ENCODE data around the gene PHLDA2.
"Not testable (repeated sequence)": the region's sequence is repeated elsewhere in the genome, so short reads cannot be mapped to it uniquely, and the experiment has no call there.

PHLDA2 gene

DNA sequence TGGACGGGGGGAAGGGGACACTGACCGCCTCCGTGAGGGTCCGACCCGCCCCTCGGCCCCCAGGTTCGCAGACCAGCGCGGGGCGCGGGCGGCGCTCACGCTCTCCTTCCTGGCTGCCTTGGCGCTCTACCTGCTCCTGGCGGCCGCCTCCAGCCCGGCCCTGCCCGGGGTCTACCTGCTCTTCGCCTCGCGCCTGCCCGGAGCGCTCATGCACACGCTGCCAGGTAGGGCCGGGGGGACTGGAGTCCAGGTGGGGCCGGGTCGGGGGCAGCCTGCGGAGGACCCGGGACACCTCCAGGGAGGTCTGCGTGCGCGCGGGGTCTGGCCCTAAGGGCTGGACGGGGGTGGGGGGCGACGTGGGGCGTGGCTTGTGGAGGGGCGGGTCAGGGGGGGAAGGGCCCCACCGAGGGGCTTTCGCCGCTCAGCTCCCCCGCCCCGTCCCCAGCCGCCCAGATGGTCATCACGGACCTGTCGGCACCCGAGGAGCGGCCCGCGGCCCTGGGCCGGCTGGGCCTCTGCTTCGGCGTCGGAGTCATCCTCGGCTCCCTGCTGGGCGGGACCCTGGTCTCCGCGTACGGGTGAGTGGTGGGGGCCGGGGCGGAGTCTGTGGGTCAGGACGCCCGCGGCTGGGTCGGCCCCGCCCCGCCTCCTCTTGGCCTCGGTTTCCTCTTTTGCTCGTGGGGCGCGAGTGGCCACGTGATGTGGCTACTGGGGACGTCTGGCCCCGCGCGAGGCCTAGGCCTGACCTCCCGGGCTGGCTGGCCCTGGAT is 19.9 kb downstream of the PHLDA2 start:
- no peak overlapping the region for H2BK120ac ChIP-seq (ENCODE audit: low read depth, low read length)
- H2AFZ ChIP-seq (ENCODE audit: low read length), result no peak overlapping the region
- WGBS, 2 donors (ENCODE audit: extremely low coverage in 2 of 2, insufficient read length in 2 of 2, insufficient replicate concordance in 1 of 2), result no CpG with 5 or more reads among the region's 78 CpGs

DNA sequence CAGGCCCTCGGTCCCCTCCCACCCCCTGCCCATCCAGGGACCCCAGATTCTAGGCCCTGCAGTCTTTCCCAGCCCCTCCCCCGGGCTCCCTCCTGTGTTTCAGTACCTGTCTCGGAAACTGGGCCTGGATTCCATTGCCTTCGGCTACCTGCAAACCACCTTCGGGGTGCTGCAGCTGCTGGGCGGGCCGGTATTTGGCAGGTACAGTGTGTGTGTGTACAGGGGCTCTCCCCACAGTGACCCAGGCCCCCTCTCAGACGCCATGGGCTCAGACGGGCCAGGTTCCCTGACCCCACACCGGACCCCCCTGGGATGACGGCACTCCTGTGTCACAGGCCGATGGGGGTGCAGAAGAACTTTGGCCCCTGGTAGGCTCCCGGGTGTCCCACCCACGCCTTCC is 21.1 kb downstream of the PHLDA2 start:
- Histone ChIP-seq H2BK15ac (ENCODE audit: low read length) (no peak overlapping the region), H3K36me3 (replicated peaks in 1 of 2; ENCODE audit: control insufficient read depth in 2 of 2, insufficient read depth in 2 of 2, low read length in 2 of 2) (no peaks in the 10 kb centered on the region), H3K4ac (ENCODE audit: low read length) (peak overlapping the region; percentile 66), H3K14ac (ENCODE audit: low read length) (no peak overlapping the region), H2BK5ac (ENCODE audit: low read length) (no peak overlapping the region), H2BK120ac (ENCODE audit: low read depth, low read length) (no peak overlapping the region), H3K23ac (ENCODE audit: low read depth, low read length, poor library complexity) (no peak overlapping the region), H2AK5ac (ENCODE audit: low read depth, low read length) (no peak overlapping the region), H3K79me1 (ENCODE audit: low read depth, low read length) (no peaks in the 10 kb centered on the region), H4K91ac (ENCODE audit: low read depth, low read length, poor library complexity) (peak overlapping the region; percentile 43), H2AFZ (ENCODE audit: low read length) (no peak overlapping the region), H3K4me2 (ENCODE audit: insufficient read depth, low read length, poor library complexity, severe bottlenecking) (no peak overlapping the region), H3K27ac (replicated peaks; ENCODE audit: low read length) (no peak overlapping the region), H2BK12ac (ENCODE audit: low read length) (peak overlapping the region; percentile 73), H3K9ac (ENCODE audit: low read depth, low read length, poor library complexity) (peak overlapping the region; percentile 12), H4K8ac (ENCODE audit: low read depth, low read length) (no peak overlapping the region), H3K18ac (ENCODE audit: low read length) (peak overlapping the region; percentile 17), H3K4me1 (ENCODE audit: control insufficient read depth in 2 of 2, insufficient read depth in 1 of 2, low read depth in 1 of 2, low read length in 2 of 2) (peaks cover 5 to 15% of the 10 kb centered on the region in 2 donors), H3K4me3 (ENCODE audit: low read length in 2 of 2) (no peak overlapping the region), H3K27me3 (ENCODE audit: control insufficient read depth in 3 of 3, insufficient read depth in 3 of 3, low read depth in 1 of 3, low read length in 3 of 3) (no peaks in the 10 kb centered on the region), H3K9me3 (replicated peaks in 1 of 2; ENCODE audit: control insufficient read depth in 2 of 2, insufficient read depth in 1 of 2, low read depth in 1 of 2, low read length in 2 of 2) (peaks cover 0 to 2% of the 10 kb centered on the region in 2 donors)
- no peak for DNase-seq (ENCODE audit: low spot score)
- WGBS, 2 donors (ENCODE audit: extremely low coverage in 2 of 2, insufficient read length in 2 of 2, insufficient replicate concordance in 1 of 2), result no CpG with 5 or more reads among the region's 14 CpGs

More for the DNA sequence above, 19.9 kb downstream of the PHLDA2 start:
- no peak for DNase-seq (ENCODE audit: low spot score)
- no peak overlapping the region for H3K4me3 ChIP-seq (ENCODE audit: low read length in 2 of 2)
- peak overlapping the region; percentile 3 for H3K14ac ChIP-seq (ENCODE audit: low read length)
- peak overlapping the region; percentile 28 for H3K18ac ChIP-seq (ENCODE audit: low read length)
- no peak overlapping the region for H3K23ac ChIP-seq (ENCODE audit: low read depth, low read length, poor library complexity)
- H3K9ac ChIP-seq (ENCODE audit: low read depth, low read length, poor library complexity), result no peak overlapping the region
- no peak overlapping the region for H2BK15ac ChIP-seq (ENCODE audit: low read length)
- no peaks in the 10 kb centered on the region for H3K36me3 ChIP-seq (replicated peaks in 1 of 2; ENCODE audit: control insufficient read depth in 2 of 2, insufficient read depth in 2 of 2, low read length in 2 of 2)
- no peak overlapping the region for H3K27ac ChIP-seq (replicated peaks; ENCODE audit: low read length)
- peaks cover 5 to 18% of the 10 kb centered on the region in 2 donors for H3K4me1 ChIP-seq (ENCODE audit: control insufficient read depth in 2 of 2, insufficient read depth in 1 of 2, low read depth in 1 of 2, low read length in 2 of 2)
- no peak overlapping the region for H2BK5ac ChIP-seq (ENCODE audit: low read length)
- no peak overlapping the region for H3K4ac ChIP-seq (ENCODE audit: low read length)
- no peaks in the 10 kb centered on the region for H3K79me1 ChIP-seq (ENCODE audit: low read depth, low read length)
- no peak overlapping the region for H3K4me2 ChIP-seq (ENCODE audit: insufficient read depth, low read length, poor library complexity, severe bottlenecking)
- no peak overlapping the region for H4K91ac ChIP-seq (ENCODE audit: low read depth, low read length, poor library complexity)
- H3K27me3 ChIP-seq (ENCODE audit: control insufficient read depth in 3 of 3, insufficient read depth in 3 of 3, low read depth in 1 of 3, low read length in 3 of 3), result no peaks in the 10 kb centered on the region
- H3K9me3 ChIP-seq (replicated peaks in 1 of 2; ENCODE audit: control insufficient read depth in 2 of 2, insufficient read depth in 1 of 2, low read depth in 1 of 2, low read length in 2 of 2), result peaks cover 0 to 2% of the 10 kb centered on the region in 2 donors
- H2AK5ac ChIP-seq (ENCODE audit: low read depth, low read length), result no peak overlapping the region
- no peak overlapping the region for H2BK12ac ChIP-seq (ENCODE audit: low read length)
- H4K8ac ChIP-seq (ENCODE audit: low read depth, low read length), result no peak overlapping the region

DNA sequence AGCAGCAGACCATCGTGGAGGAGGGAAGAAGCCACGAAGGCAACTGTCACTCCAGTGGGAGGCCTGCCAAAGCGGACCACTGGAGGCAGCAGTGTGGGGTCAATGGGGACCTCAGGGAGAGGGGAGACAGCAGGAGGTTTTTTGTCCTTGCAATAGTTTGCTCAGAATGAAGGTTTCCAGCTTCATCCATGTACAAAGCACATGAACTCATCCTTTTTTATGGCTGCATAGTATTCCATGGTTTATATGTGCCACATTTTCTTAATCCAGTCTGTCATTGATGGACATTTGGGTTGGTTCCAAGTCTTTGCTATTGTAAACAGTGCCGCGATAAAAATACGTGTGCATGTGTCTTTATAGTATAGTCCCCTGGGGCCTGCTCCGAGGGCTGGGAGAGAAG is 23.9 kb downstream of the PHLDA2 start:
- not testable (repeated sequence) for H4K91ac ChIP-seq (ENCODE audit: low read depth, low read length, poor library complexity); H3K36me3 ChIP-seq (replicated peaks in 1 of 2; ENCODE audit: control insufficient read depth in 2 of 2, insufficient read depth in 2 of 2, low read length in 2 of 2); H3K14ac ChIP-seq (ENCODE audit: low read length); DNase-seq (ENCODE audit: low spot score); H3K27ac ChIP-seq (replicated peaks; ENCODE audit: low read length); H2AFZ ChIP-seq (ENCODE audit: low read length); H3K9me3 ChIP-seq (replicated peaks in 1 of 2; ENCODE audit: control insufficient read depth in 2 of 2, insufficient read depth in 1 of 2, low read depth in 1 of 2, low read length in 2 of 2); H3K79me1 ChIP-seq (ENCODE audit: low read depth, low read length); H2BK5ac ChIP-seq (ENCODE audit: low read length); H2BK12ac ChIP-seq (ENCODE audit: low read length); H2BK15ac ChIP-seq (ENCODE audit: low read length); H2BK120ac ChIP-seq (ENCODE audit: low read depth, low read length); H3K4ac ChIP-seq (ENCODE audit: low read length); H4K8ac ChIP-seq (ENCODE audit: low read depth, low read length); H3K18ac ChIP-seq (ENCODE audit: low read length); H3K27me3 ChIP-seq (ENCODE audit: control insufficient read depth in 3 of 3, insufficient read depth in 3 of 3, low read depth in 1 of 3, low read length in 3 of 3); H3K4me3 ChIP-seq (ENCODE audit: low read length in 2 of 2); H3K4me2 ChIP-seq (ENCODE audit: insufficient read depth, low read length, poor library complexity, severe bottlenecking); H3K9ac ChIP-seq (ENCODE audit: low read depth, low read length, poor library complexity)
- H2AK5ac ChIP-seq (ENCODE audit: low read depth, low read length), result peak overlapping the region; percentile 91
- WGBS, 2 donors (ENCODE audit: extremely low coverage in 2 of 2, insufficient read length in 2 of 2, insufficient replicate concordance in 1 of 2), result no CpG with 5 or more reads among the region's 7 CpGs
- peaks cover 9 to 13% of the 10 kb centered on the region in 2 donors for H3K4me1 ChIP-seq (ENCODE audit: control insufficient read depth in 2 of 2, insufficient read depth in 1 of 2, low read depth in 1 of 2, low read length in 2 of 2)
- H3K23ac ChIP-seq (ENCODE audit: low read depth, low read length, poor library complexity), result peak overlapping the region; percentile 65

DNA sequence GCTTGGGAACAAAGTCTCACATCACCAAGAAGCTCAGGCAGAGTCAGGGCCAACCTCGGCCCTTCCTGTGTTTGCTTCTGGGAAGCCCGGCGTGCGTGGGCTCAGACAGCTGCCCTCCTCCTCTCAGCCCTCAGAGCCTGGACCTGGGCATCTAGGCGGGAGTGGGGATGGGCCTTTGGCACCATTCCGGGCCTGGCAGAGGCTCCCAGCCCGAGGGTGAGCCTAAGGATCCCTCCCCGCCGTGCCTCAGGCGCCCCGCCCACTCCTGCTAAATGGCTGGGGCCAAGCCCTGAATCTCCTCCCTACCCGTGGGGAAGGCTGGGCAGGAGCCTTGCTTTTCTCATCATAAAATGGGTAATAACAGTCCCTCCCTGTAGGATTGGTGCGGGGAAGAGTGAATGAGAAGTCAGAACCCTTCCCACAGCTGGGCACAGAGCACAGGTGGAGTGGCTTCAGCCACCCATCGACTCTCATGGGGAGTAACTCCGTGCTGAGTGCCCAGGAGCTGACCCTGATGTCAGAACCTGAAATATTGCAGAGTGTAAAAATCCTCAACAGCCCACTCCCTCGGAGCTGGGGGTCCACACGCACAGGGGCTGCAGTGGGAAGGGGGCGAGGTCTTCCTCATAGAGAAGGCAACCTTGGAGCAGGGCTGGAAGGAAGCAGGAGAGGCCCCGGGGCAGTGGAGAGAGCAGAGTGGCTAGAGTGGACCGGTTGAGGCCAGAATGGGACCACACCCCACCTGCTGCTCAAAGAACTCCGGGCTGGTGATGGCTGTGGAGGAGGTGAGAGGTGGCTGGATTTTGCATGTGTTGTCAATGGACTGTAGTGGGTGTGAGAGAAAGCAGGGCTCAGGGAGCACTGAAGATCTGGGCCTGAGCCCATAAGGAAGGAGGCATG is 24.8 kb downstream of the PHLDA2 start:
- Histone ChIP-seq H3K23ac (ENCODE audit: low read depth, low read length, poor library complexity) (peak overlapping the region; percentile 65), H2AFZ (ENCODE audit: low read length) (no peak overlapping the region), H4K8ac (ENCODE audit: low read depth, low read length) (no peak overlapping the region), H2BK120ac (ENCODE audit: low read depth, low read length) (no peak overlapping the region), H3K4ac (ENCODE audit: low read length) (no peak overlapping the region), H3K9ac (ENCODE audit: low read depth, low read length, poor library complexity) (no peak overlapping the region), H3K9me3 (replicated peaks in 1 of 2; ENCODE audit: control insufficient read depth in 2 of 2, insufficient read depth in 1 of 2, low read depth in 1 of 2, low read length in 2 of 2) (peaks cover 0 to 2% of the 10 kb centered on the region in 2 donors), H3K4me3 (ENCODE audit: low read length in 2 of 2) (no peak overlapping the region), H4K91ac (ENCODE audit: low read depth, low read length, poor library complexity) (no peak overlapping the region), H3K36me3 (replicated peaks in 1 of 2; ENCODE audit: control insufficient read depth in 2 of 2, insufficient read depth in 2 of 2, low read length in 2 of 2) (no peaks in the 10 kb centered on the region), H2BK15ac (ENCODE audit: low read length) (peak overlapping the region; percentile 76), H3K27ac (replicated peaks; ENCODE audit: low read length) (no peak overlapping the region), H3K4me2 (ENCODE audit: insufficient read depth, low read length, poor library complexity, severe bottlenecking) (no peak overlapping the region), H2AK5ac (ENCODE audit: low read depth, low read length) (peak overlapping the region; percentile 91), H3K14ac (ENCODE audit: low read length) (no peak overlapping the region), H3K4me1 (ENCODE audit: control insufficient read depth in 2 of 2, insufficient read depth in 1 of 2, low read depth in 1 of 2, low read length in 2 of 2) (peaks cover 9 to 13% of the 10 kb centered on the region in 2 donors), H3K27me3 (ENCODE audit: control insufficient read depth in 3 of 3, insufficient read depth in 3 of 3, low read depth in 1 of 3, low read length in 3 of 3) (no peaks in the 10 kb centered on the region), H2BK5ac (ENCODE audit: low read length) (no peak overlapping the region), H3K79me1 (ENCODE audit: low read depth, low read length) (no peaks in the 10 kb centered on the region), H3K18ac (ENCODE audit: low read length) (peak overlapping the region; percentile 8), H2BK12ac (ENCODE audit: low read length) (no peak overlapping the region)
- WGBS, 2 donors (ENCODE audit: extremely low coverage in 2 of 2, insufficient read length in 2 of 2, insufficient replicate concordance in 1 of 2), result no CpG with 5 or more reads among the region's 21 CpGs
- DNase-seq (ENCODE audit: low spot score), result no peak
